ENCODE results near the gene ABHD14A.

The ABHD14A gene

DNA sequence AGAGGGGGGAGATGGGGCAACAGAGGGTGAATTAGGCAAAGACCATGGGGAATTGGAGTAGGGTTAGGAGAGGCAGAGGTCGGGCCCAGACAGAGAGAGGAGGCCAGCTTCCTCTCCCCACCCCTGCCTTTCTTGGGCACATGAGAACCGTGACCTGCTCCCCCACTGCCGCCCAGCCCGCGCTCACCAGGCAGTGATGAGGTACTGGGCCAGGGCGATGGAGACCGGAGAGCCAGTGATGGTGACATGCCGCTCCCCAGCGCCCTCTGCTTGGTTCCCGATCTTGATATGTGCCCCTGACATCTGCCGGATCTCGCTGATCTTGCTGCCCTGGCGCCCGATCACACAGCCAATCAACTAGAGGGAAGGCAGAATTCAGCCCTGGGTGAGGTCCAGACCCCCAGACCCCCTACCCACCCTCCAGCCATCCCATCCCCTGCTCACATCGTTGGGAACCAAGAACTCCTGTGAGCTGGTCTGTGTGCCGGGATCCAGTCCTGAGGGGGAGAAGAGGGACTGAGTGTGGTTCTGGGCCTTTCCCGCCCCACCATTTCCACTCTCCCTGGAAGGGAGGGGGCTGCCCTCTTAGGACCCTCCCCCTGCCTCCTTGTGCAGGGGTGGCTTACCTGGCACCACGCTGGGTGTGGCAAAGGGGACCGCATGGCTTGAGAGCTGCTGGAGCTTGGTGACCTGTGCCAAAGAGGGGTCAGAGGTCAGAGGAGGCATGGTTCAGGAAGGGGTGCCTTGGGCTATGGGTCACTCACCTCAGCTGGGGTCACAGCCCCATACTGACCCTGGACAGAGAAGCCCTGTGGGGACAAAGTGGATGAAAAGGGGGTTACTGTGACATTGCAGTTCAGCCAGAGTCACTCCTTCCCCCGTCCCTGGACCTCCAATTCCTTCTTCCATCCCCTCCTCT lies 16.0 kb upstream of the ABHD14A start:
- DNase-seq = no peak

DNA sequence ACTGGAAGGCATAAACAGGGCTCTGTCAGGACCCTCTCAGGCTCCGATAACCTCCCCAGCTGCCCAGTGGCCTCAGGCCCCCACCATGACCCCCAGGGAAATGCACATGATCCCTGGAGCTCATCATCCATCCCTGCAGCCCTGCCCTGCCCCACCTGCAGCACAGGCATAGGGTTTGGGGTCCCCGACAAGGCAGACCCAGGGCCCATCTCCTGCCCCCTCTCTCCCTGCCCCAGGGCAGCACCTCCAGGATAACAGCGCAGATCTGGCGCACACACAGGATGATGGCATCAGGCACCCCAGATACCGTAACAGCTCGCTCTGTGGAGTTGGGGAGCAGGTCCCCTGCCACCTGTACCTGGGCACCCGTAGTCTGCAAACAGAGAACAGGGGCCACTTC lies 15.2 kb upstream of the ABHD14A start:
- DNase-seq = no peak

DNA sequence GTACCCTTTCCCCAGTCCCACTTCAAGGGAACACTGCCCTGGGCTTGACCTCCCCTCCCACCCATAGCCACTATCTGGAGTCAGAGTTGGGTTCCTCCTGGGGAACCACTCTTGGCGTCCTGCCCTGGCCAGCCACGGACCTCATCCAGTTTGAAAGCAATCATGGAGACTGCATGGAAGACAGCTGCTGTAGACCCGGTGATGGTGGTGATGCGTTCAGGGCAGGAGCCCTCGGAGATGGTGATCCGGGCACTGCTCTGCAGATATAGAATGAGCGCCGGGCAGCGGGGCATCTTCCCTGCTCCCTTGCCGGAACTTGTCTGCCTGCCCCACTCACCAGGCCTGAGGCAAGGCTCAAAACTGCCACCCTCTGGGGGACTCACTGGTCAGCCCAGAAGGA lies 14.5 kb upstream of the ABHD14A start:
- no peak for DNase-seq

DNA sequence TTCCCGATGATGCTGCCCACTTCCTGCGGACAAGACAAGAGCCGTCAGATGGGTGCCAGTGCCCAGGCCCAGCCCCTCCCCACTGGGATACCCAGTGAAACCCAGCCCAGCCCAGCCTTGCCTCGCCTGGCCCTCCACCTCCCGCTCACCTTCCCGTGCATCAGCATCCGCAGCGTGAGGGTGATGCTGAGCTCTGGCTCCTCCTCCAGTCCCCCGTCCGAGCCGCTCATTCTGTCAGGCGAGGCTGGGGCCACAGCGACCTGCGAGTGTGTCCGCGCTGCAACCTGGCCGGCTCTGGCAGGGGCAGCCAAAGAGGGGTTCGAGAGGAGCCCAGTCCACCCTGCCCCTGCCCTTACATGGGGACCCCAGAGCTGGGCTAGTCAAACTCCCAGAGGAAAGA lies 13.9 kb upstream of the ABHD14A start:
- no peak for DNase-seq

DNA sequence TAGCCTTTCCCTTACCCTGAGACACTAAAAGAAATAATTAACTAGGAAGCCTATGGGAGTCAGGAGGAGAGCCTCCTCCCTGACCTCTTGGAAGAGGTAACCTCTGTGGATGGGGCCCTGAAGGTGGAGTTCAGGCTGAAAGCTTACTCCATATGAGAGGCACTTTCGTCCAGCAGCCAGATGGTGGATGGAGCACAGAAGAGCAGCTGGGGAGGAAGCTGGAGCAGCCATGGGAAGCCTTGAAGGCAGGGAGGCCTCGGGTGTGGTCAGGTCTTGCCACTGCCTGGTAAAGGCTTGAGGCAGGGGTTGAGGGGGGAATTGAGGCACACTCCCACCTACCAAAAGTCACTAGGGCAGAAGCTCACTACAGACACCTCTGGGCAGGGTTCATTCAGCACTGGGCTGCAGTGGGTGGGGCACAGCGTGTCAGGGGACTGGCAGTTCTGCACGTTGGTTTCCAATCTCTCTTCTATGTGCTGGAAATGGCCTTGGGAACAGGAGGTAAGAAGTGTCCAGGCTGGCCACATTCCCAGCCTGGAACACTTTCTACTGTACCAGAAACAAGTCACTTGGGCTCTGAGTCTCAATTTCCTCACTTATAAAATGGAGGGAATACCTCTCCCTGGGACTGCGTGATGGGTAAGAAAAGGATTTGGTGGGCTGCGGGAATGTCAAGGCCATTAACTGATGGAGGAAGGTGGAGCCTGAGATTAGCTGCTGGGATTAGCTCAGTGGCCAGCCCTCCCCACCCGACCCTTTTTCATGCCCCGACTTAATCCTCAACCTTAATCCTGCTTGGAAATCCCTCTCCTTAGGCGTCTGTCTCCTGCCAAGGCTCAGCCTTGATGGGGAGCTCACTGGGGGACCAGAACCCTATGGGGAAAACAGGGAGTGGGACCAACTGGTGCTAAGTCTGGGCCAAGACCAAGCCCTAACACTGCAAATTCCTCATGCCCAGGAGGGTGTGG lies 13.0 kb upstream of the ABHD14A start:
- DNase-seq = no peak

DNA sequence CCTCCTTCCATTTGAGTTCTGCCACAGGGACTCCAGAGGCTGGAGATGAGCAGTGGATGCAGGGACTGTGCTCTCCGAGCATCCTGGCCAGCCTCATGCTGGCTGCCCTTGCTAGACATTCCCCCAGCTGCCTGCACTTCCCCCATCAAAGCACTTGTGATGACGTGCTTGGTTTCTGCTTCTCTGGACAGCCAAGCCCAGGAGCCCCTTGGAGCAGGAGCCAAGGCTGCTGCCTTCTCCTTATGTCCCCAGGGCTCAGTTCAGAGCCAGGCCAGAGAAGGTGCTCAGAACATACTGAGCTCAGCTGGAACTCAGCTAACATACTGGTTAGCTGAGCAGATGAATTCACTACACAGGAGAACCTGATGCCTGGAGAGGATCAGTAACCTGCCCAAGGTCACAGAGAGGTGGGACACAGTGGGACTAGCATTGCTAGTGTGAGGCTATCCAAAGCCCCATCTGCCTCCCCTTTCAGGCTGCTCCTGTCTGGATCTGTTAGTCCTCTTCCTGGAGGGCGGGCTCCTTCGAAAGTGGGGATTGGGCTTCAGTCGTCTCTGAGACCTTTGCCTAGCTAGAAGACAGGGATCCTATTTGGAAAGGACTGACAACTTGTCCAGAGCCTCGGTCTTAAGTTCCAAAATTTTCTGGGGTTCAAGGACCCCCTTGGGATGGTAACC lies 11.9 kb upstream of the ABHD14A start:
- DNase-seq = no peak

DNA sequence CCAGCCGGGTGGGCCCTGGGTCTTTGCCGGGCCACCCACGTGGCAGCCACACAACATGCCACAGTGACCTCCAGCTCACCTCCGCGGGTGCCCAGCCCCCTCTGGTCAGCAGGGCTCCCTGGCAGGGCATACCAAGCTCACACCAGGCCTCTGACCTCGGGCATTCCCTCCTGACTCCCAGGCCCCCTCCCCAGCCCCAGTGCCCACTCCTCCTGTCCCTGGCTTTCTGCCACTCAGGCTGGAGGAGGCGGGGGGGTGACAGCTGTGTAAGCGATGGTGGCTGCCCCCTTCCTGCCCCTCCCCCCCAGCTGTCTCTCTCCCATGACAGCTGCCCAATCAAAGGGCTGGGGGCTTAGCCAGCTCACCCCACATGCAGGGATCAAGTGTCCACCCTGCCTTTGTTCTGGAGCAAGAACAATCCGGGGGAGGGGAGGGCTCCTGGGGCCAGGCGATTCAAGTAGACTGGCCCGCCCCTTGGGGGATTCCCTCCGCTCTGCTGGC lies 10.9 kb upstream of the ABHD14A start:
- DNase-seq = no peak

DNA sequence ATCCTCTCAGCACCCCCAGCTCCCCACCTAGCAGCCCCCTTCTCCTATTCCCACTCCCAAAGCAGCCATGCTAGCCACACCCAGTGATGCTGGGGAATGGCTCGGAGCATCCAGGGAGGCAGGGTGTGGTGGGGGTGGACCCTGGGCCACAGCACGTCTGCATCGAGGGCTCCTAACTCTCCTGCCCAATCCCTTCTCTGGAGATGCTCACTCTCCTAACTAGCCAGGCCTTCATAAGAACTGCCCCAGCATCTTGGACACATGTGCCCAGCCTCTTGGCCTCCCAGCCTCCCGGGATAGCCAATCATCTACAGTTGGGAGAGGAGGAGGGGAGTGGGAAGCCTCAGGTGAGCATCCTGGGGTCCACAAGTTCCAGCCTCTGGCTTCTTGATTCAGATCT lies 10.3 kb upstream of the ABHD14A start:
- DNase-seq = no peak

DNA sequence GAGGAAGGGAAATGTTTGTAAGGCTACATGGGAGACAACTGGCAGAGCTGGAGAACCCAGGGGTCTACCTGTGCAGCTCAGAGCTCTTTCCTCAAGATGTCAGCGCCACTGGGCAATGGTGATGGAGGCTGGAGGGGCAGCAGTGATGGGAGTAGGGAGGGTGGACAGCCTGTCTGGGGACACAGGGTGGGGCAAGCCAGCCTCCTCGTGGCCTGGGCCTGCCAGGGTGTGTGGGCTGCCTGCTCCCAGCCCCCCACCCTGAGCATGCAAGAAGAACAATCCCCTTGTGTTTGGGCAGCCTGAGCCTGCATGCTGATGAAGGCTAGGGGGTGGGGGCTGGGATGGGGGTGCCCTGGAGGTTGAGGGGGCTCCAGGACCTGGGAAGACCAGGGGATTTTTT lies 8.8 kb upstream of the ABHD14A start:
- no peak for DNase-seq

DNA sequence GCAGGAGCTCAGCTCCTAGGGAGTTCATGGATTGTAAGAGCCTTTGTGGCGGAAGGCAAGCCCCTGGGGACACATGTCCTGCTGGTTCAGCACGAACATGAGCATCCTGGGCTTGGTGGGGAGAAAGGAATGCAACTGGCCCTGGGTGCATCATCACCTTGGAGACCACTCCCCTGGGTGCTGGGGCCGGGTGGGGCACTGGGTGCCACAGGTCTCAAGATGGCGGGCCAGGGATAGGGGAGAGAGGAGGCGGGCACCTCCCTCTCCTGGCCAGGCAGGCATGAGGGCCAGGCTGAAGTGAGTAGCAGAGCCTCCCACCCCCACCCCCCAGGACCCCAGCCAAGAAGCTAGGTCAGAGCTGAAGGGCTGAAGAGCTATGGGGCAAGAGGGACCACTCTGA lies 8.4 kb upstream of the ABHD14A start:
- DNase-seq = no peak

DNA sequence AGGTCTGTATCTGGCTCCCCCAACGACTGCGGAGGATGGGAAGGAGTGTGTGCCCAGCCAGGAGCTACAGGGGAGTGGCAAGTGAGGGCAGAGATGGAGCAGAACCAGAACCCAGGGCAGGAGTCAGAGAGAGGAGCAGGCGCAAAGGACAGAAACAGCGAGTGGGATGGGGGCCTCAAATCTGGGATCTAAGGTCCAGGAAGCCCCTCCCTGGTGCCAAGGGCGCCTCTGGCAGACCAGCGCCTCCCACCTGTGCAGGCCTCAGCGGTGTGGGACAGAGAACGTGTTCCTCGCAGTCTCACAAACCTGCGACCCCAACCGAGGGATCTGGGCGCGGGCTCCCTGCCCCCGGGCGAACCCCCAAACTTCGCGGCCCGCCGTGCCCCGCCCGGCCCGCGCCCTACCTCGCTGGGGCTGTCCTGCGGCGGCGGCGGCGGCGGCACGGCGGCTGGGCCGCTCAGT lies 7.9 kb upstream of the ABHD14A start:
- DNase-seq = no peak

DNA sequence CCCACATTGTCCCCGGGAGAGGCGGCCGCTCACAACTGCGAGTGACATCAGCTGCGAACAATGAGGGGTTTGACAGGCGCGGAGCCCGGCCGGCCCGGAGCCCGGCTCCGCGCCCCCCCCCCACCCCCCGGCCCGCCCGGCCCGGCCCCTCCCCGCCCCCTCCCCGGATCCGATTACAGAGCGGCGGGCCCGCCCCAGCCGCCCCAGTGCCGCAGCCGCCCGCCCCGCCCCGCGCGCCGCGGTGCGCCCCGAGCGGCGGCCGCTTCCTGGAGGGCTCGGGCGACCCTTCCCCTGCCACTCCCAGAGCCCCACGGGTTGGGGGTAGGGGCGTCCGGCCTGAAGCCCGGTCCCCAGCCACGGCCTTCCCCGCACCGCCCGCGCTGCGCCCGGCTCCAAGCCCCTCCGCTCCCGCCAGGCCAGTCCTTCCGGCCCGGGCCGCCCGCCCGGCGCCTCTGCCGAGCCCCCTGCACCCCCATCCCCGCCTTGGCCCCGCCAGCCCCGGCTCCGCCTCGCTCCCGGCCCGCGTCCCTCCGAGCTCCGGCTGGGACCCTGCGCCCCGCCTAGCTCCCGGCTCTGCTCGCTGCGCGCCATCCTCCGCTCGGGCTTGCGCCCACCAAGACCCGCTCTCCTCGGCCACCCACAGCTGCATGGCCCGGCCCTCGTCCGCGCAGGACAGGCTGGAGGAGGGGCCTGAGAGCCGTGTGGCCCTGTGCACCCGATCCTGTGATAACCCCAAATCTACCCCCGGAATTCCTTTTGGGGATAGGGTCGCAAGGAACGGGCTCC lies 7.3 kb upstream of the ABHD14A start, which contains the start of gene PCBP4:
Gene PCBP4, minus strand, starts transcription at position 71 of the 786 bp plus-strand sequence. CDS start 6,214 bp downstream, outside the sequence.
- DNase-seq = no peak

DNA sequence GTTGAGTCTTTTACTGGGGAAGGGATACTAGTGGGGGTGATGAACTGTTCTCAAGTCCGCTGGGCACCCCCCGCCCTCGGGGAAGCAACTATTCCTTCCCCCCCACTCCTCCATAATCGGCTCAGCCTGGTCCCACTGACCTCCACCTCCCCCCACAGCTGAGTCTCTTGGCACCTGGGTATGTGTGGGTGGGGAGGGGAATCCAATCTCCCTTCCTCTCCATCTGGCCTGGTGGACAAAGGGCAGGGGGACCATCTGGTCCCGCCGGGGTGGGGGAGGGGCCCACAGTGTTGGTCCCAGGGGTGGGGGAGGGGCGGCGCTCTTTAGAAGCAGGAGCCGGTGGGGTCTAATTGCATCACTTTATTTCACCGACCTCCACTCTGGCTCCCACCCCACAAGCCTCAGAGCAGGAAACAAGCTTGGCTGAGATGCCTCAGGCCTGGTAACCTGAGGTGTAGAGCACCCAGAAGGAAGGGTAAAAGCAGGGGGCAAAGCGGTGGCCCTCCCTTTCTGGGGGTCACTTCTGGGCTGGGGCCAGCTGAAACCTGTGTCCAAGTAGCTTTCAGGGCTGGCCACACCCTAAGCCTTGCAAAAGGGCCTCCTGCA lies 6.6 kb upstream of the ABHD14A start:
- no peak for DNase-seq

DNA sequence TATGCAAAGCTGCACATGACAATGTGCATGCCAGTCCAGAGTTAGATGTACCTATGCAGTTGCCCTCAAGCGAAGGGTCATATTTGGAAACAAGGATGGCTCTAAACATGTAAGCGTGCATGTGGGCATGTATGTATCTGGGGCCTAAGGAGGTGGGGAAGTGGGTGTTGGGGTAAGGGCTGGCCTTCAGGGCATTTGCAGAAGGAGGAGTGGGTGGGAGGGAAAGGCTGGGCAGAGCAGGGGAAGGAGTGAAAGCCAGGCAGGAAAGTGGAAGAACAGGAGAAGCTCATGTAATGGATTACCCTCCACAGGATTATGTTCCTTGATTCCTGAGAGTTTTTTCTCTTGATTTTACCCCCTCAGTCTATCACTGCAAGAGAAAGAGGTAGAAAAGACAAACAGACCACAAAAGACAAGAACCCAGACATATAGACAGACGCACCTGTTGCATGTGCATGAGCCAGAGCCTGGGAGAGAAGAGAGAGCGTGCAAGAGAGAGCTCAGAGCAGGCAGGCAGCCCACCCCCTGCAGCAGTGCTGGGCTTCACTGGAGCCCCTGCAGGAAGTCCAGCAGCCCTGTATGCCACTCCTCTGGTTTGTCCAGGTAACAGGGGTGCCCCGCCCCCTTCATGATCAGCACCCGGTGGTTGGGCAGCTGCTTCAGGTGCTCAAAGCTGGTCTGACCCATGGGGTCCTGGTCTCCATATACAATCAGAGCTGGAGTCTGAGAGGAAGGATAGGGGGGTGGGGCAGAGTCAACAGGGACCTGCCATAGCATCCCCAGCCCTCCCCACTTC lies 5.8 kb upstream of the ABHD14A start:
- no peak for DNase-seq

DNA sequence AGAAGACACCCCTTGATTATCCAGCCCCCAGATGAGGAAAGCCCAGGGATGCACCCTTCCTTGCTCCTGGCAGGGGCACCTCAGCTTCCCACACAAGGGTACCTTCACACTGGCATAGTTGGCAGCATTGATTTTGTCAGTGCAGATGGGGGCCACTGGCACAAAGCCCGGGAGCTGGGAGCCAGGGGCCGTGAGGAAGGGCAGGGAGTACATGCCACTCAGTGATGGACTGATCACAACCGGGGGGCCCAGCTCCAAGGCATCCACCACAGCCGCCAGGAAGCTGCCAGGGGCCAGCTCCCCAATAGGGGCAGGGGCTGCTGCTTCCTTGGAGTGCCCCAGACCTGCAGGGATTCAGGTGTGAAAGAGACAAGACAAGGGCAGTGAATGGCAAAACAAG lies 5.0 kb upstream of the ABHD14A start:
- no peak for DNase-seq

DNA sequence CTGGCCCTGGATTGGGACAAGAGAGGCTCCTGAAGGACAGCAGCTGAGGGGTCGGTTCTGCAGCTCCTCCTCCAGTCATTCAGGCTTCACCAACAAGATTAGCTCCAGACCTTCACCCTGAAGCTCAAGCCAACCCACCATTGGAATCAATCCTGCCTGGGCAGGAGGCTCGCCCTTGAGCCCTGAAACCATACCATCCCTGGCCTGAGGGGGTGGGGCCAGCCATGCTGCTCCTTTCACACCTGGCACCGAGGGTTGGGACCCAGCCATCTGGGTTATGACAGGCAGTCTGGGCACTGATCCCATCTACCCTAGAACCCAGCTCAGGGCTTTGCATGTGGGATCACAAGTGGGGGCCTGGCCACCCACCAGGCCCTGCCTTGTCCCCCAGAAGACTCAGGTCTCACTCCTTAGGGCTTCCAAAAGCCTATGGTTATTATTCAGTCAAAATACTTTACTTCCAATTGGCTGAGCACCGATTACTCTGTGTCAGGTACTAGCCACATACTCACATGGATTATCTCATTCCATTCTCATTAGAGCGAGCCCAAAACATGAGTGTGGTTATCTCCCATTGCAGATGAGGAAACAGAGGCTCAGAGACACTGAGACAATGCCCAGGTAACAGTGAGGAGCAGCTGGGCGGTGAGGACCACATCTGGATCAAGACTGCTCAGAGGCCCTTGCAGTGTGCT lies 4.1 kb upstream of the ABHD14A start:
- DNase-seq = no peak

DNA sequence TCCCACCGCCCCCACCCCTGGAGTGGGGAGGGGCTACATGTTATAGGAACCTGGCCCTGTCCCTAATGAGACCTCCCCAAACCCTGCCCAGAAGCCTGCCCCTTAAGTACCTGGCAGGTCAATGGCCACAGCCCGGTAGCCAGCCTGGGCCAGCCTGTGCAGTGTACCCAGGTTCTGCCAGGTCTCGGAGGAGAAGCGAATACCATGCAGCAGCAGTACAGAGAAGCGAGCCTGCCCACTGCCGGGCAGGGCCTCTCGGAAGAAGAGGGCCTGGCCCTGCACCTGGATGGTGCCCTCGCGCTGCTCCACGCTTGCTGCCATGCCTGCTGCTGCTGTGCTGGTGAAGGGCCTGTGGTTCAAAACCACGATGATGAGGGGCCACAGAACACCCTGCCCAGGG lies 3.5 kb upstream of the ABHD14A start:
- no peak for DNase-seq

DNA sequence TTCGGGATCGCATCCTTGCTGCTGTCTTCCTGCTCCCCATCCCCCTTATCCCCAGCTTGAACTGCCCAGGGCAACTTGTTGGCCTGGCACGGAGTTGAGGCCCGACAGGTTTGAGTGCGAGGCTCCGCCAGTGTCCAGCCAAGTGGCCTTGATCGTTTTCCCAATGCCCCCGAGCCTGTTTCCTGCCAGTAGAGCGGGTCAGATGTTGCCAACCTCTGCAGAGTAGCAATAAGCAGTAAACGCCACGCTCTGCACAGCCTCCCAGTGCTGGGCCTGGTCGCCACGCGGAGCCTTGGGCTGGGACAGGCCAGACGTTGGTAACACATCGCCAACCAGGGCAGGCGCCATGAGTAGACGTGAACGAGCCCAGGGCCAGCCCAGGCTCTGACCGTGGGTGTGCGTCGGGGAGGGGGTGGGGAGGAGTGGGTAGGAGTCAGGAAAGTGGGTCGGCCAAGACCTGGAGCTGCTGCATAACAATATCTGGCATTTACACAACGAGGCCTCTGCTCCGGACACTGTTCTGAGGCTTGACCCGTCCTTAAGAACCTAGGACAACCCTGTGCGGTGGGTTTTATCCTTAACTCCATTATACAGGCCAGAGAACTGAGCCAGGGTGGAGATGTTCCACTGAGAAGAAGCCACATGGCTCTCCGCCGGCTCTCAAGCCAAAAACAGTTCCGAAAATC lies 444 bp upstream of the ABHD14A start:
- no peak for DNase-seq

DNA sequence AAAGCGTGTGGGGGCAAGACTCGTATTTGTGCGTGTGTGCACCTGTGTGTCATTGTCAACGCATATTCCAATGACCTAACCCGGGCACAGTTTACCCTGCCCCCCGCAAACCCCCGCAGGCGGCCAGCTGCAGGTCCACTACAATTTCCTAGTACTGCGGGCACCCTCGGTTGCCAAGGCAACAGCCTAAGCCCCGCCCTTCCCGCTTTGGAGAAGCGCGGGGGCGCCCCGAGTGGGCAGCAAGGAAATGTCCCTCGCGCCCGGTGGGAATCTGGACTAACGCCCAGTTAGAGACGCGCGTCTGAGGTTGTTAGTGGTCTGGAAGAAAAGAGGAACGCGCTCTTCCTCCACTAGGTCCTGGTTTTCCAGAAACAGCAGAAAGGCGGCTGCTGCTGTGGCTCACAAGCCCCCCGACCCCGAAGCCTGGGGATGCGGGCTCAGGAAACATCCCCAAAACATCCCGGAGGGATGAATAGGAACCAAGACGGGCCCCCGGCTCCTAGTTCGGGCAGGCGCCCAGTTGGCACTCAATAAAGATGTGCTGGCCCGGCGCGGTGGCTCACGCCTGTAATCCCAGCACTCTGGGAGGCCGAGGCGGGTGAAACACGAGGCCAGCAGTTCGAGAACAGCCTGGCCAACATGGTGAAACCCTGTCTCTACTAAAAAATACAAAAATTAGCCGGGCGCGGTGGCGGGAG lies 1.1 kb downstream of the ABHD14A start:
- no peak for DNase-seq

Measured in NCI-H2029 (cell line).